GM18867 (cell line): Measurements from ENCODE around the gene STUM.
A peak's percentile ranks its signal among the peaks of the same experiment; 100 is the strongest.

Experiments
- ATAC-seq: cut with Tn5 transposase; IDR thresholded peaks from one replicate; pipeline ENCODE4 v1.9.1; 2021; ENCODE audit warnings: mild to moderate bottlenecking, moderate library complexity; ENCODE audit not compliant: unreplicated experiment

STUM gene

GRCh38 chr1:226619031-226619430 is 70.5 kb downstream of the STUM start:
- ATAC-seq: no peak

GRCh38 chr1:226622012-226622411 is 73.4 kb downstream of the STUM start:
- ATAC-seq: no peak

GRCh38 chr1:226624526-226624925 is 76.0 kb downstream of the STUM start:
- no peak for ATAC-seq

- no peak for ATAC-seq
Measured at GRCh38 chr1:226625326-226625725, 76.8 kb downstream of the STUM start.

DNA sequence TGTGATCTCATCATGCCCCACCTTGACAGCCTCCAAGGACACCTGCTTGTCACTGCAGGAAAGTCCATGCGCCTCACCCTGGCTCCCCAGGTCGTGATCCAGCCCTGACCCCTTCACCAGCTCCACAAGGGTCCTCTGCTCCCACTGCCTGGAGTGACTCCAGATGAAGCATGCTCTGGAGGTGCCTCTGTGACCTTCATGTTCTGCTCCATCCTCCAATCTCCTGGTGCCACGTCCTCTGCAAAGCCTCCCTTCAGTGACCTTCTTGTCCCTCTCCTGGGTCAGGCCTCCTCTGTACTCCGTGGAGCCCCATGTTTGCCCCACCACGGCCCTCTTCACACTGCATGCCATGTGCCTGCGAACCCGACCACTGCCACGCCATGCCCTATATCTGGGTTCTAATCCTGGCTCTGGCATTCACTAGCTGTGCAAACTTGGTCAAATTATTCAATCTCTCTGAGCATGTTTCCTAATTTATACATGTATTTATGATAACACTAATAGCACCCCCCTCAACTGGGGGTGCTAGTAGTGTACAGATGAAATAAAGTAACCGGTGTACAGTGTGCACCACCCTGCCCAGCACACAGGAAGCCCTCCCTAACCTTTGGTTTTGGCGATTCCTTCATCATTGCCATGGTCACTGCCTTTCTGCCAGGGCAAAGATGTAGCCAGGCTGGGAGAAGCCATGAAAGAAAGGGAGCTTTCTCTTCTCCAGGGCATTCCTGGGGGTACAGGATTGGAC is 77.4 kb downstream of the STUM start:
- ATAC-seq: peak; percentile 29

DNA sequence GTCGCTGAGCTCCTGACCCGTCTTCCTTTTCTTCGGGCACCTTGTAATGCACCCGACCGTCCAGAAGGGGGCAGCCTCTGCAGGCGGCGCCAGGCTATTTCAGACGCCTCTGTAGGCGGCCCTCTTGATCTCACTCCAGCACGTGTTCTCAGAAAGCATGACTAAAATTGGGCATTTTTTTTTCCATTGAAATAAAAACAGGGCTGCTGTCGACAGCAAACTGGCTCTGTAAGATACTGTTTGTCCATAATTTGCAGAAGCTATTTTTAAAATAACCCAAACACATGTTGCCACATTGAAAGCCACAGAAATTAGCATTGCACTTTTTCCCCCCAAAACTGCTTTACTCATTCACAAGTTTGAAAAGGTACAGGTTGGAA is 78.0 kb downstream of the STUM start:
- ATAC-seq: peak; percentile 84

- ATAC-seq: no peak
Measured at GRCh38 chr1:226627050-226627755, 78.6 kb downstream of the STUM start.

GRCh38 chr1:226627924-226628611 is 79.5 kb downstream of the STUM start:
- no peak for ATAC-seq

DNA sequence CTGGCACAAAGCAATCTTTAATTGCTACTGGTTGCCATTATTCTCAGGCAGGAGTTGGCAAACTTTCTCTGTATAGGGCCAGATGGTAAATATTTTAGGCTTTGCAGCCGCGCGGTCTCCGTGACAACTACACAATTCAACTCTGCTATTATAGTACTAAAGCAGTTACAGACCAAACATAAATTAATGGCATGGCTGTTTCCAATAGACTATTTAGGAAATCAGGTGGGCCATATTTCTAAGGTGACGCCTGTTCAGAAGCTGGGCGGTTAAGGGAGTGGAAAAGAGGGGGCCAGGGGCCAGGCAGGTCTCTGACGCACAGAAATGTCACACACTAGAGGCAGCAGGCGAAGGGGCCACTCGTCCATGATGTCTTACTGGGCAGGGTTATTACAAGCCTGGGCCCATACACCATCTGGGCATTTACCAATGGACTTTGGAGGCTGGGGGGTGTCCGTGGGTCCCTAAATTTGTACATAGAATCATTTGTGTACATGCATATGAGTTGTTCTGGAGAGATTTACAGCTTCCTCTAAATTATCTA is 80.1 kb downstream of the STUM start:
- ATAC-seq: no peak

GRCh38 chr1:226629210-226629895 is 80.8 kb downstream of the STUM start:
- ATAC-seq: no peak

DNA sequence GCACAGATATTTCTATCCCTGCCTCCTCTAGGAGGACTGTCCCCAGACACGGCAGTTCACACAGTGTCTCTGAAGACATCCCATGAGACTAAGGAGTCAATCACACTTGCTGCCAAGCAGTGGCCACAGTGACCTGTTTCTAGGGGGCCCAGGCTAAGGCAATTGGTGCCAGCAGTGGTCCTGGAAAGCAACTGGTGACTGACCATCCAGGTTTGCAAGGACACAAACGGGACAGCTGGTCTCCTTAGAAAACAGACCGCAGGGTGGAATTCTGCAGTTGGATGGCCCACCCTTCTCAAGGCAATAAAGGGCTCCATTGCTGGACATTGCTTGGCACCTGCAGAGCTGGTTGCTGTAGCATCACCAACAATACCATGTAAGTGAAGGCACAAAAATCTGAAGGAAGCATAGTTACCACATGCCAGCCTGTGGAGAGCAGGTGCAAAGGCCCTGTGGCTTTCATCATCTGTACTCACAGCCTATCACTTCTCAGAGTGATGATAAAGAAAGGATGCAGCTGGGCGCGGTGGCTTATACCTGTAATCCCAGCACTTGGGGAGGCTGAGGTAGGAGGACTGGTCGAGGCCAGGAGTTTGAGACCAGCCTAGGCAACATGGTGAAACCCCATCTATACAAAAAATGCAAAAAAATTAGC is 81.5 kb downstream of the STUM start:
- no peak for ATAC-seq

DNA sequence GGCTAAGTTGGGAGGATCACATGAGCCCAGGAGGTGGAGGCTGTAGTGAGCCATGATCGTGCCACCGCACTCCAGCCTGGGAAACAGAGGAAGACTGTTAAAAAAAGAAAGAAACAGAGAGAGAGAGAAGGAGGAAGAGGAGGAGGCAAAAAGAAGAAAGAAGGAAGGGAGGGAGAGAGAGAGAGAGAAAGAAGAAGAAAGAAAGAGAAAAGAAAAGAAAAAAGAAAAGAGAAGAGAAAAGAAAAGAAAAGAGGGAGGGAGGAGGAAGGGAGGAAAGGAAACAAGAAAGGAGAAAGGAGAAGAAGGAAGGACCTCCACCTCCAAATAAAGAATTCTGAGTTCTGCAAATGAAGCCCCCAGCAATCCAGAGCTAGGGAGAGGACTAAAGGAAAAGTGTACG is 82.0 kb downstream of the STUM start:
- ATAC-seq: no peak

DNA sequence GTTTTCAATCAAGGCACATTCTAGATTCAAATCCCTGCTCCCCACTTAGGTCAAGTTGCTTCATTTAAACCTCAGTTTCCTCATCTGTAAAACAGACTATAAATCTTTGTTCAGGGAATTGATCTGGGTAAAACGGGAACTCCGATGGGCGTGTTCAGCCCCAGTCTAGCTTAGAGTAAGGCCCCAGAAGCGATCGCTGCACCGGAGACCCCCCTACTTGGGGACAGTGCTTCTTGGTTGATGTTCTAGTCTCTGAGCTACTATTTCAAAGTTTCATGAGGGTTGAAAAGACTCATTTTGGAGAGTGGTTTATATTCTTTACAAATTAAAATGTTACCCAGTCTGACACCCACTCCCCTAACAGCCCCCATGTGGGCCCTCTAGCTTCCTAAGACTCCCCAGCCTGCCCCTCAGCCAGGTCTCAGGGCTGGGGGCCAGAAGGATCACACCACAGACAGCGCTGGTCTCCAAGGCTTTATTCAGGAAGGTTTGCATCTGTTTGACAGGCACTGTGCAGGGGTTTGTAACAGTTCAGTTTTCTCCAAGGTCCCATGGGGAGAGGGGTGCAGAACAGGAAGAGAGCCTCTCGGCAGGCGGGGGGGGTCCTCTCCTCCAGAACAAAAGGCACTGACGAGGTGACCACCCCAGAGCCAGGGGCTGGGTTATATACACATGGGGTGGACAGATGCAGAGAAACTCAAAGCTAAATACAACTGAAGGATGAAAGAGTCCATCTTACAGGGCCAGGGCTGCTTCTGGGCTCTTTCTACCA is 82.9 kb downstream of the STUM start:
- ATAC-seq: no peak

GRCh38 chr1:226632169-226632879 is 83.8 kb downstream of the STUM start:
- no peak for ATAC-seq

DNA sequence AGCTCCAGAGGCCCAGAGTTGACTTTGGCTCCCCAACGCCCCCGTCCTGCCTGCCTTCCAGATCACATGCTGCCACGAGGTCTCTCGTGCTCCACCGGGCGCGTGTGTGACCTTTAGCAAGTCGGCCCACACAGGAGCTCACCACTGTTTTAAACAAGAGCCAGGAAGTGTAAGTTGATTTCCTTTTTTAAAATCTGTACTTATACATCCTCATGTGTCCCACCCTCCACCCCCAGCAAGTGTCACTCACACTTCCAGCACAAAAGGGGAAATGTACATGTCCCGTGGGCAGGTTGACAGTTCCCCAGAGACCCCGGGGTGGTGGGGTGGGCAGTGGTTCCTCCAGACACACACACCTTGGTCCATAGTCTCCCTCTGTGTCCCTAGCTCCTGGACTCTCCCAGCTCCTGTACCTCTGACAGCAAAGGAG is 84.4 kb downstream of the STUM start:
- ATAC-seq: no peak

- peak; percentile 16 for ATAC-seq
Measured at GRCh38 chr1:226633541-226634165, 85.1 kb downstream of the STUM start.

DNA sequence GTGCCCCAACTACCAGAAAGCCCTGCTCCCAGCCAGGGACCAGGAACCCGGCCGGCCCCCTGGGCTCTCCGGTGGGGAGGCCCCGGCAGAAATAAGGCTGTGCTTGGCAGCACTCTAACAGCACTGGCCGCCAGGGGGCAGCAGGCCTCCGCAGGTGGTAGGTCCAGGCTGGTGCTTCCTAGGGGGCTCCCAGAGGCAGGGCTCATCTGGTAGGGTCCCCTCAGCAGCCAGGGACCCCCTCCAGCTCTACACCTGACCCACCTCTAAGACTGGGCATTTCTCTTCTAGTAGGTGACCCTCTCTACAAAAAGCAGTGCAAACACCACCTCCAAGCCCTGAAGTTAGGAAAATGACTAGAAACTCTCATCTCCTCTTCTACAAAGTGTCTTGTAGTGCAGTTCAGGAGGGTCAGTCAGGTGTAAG is 85.6 kb downstream of the STUM start:
- ATAC-seq: peak; percentile 69

DNA sequence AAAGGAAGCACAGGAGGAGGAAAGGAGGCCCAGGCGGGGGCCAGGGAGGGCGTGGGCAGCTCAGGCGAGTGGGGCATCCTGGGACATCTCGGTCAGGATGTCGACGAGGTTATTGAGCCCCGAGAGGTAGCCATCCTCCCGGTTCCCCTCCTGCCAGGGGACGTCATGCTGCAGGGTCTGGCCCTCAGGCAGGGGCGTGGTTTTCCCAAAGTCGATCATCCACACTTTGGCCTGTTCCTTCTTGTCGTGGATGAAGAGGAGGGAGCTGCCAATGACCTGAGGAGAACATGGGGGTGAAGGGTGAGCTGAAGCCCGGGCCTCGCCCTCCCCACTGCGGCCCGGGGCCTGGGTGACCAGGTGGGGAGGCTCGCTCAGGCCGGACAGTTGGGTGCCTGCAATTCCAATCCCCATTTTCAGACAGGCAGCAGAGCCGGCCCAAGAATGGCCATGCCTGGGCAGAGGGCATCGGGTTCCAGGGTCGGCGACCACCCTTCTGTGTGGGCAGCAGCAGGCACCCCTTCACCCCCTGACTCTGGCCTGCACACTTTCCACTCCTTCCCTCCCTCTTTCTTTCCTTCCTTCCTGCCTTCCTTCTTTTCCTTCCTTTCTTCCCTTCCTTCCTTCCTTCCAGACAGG is 86.2 kb downstream of the STUM start:
- ATAC-seq: no peak
